Activated CD4-positive, alpha-beta T cell treated with anti-CD3 and anti-CD28 coated beads, Interleukin-2, Interleukin-6, amounts not matched to agents 100 ng/mL and 50 ng/mL, durations not matched to agents 16 hours and 8 hours (primary cell): Measurements from ENCODE around the gene STT3A.
A peak's percentile ranks its signal among the peaks of the same experiment; 100 is the strongest.
"Not testable (repeated sequence)": the region's sequence is repeated elsewhere in the genome, so short reads cannot be mapped to it uniquely, and the experiment has no call there.

Experiments
- DNase-seq: peaks from one replicate; pipeline ENCODE4 v3.0.0-alpha.2; 2020

STT3A gene

GRCh38 chr11:125592305-125593113 is at the start of gene STT3A:
TSS of gene STT3A (plus strand) at chr11:125592852. CDS start at chr11:125595916, 3,064 bp downstream.
- peak; percentile 99 for DNase-seq

- DNase-seq: no peak
Measured at GRCh38 chr11:125550780-125551179, 41.9 kb upstream of the STT3A start.

- DNase-seq: no peak
Measured at GRCh38 chr11:125551835-125552342, 40.8 kb upstream of the STT3A start.

- DNase-seq: no peak
Measured at GRCh38 chr11:125552927-125553326, 39.7 kb upstream of the STT3A start.

GRCh38 chr11:125553357-125553756 is 39.3 kb upstream of the STT3A start:
- no peak for DNase-seq

GRCh38 chr11:125554038-125554437 is 38.6 kb upstream of the STT3A start:
- DNase-seq: no peak

- no peak for DNase-seq
Measured at GRCh38 chr11:125559888-125560287, 32.8 kb upstream of the STT3A start.

GRCh38 chr11:125561924-125562323 is 30.7 kb upstream of the STT3A start:
- DNase-seq: no peak

- no peak for DNase-seq
Measured at GRCh38 chr11:125562430-125562829, 30.2 kb upstream of the STT3A start.

- no peak for DNase-seq
Measured at GRCh38 chr11:125564357-125564756, 28.3 kb upstream of the STT3A start.

- DNase-seq: no peak
Measured at GRCh38 chr11:125566235-125566634, 26.4 kb upstream of the STT3A start.

GRCh38 chr11:125568970-125569914 is 23.4 kb upstream of the STT3A start, which contains the start of gene EI24:
TSS of gene EI24 (plus strand) at chr11:125569477. CDS start at chr11:125572528, 3,051 bp downstream.
- peak; percentile 94 for DNase-seq

GRCh38 chr11:125569915-125570621 is 22.6 kb upstream of the STT3A start:
- peak; percentile 49 for DNase-seq

GRCh38 chr11:125570952-125571351 is 21.7 kb upstream of the STT3A start:
- no peak for DNase-seq

GRCh38 chr11:125572916-125573315 is 19.7 kb upstream of the STT3A start:
- no peak for DNase-seq

GRCh38 chr11:125577181-125577580 is 15.5 kb upstream of the STT3A start:
- DNase-seq: not testable (repeated sequence)

- no peak for DNase-seq
Measured at GRCh38 chr11:125578783-125579182, 13.9 kb upstream of the STT3A start.

- DNase-seq: no peak
Measured at GRCh38 chr11:125579811-125580210, 12.8 kb upstream of the STT3A start.

- DNase-seq: no peak
Measured at GRCh38 chr11:125583496-125583895, 9.2 kb upstream of the STT3A start.

GRCh38 chr11:125585487-125585886 is 7.2 kb upstream of the STT3A start:
- no peak for DNase-seq

- peak; percentile 56 for DNase-seq
Measured at GRCh38 chr11:125586623-125587022, 6.0 kb upstream of the STT3A start.

- no peak for DNase-seq
Measured at GRCh38 chr11:125587480-125587879, 5.2 kb upstream of the STT3A start.

- peak; percentile 27 for DNase-seq
Measured at GRCh38 chr11:125588505-125588904, 4.1 kb upstream of the STT3A start.
